ENCODE measurements around the gene JAG2. TPM values are rescaled to one million over a fixed set of nuclear protein-coding genes. Genes with fewer than 3 reads are reported as not detected.

The JAG2 gene
- total RNA-seq, 6 experiments from 2014 or later: 1.1 to 3.5 (median 1.2) TPM

DNA sequence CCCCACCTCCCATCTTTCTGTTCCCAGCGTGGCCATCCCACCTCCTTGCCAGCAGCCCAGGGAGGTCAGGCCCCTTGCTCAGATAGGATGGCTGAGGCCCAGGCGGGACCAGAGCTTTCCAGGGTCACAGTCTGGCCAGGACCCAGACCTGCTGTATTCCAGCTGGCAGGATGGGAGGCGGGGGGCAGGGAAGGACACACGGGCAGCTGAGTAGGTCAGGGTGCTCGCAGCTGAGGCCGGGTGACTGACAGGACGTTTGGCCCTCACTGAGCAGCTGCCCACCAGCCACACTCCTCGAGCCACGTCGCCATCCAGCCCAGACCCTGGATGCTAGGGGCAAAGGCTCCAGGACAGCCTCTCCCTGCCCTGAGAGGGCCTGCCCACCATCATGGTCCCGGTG, 8.5 kb upstream of the JAG2 start:
- Histone ChIP-seq H3K4me3 (no peak overlapping the region), H3K36me3 (no peaks in the 10 kb centered on the region), H3K27me3 (no peaks in the 10 kb centered on the region), H3K9me3 (no peaks in the 10 kb centered on the region), H3K27ac (no peak overlapping the region), H3K4me1 (no peaks in the 10 kb centered on the region)
- 25% methylated on average over 4 of the region's 11 CpGs for WGBS (ENCODE audit: insufficient coverage, low coverage, low lambda C conversion rate, missing lambda C conversion rate)
- DNase-seq (no peak), ATAC-seq (no peak)
- intact Hi-C loops (cut with DNase I): no loop called here
- TF ChIP-seq, protein P1, sequence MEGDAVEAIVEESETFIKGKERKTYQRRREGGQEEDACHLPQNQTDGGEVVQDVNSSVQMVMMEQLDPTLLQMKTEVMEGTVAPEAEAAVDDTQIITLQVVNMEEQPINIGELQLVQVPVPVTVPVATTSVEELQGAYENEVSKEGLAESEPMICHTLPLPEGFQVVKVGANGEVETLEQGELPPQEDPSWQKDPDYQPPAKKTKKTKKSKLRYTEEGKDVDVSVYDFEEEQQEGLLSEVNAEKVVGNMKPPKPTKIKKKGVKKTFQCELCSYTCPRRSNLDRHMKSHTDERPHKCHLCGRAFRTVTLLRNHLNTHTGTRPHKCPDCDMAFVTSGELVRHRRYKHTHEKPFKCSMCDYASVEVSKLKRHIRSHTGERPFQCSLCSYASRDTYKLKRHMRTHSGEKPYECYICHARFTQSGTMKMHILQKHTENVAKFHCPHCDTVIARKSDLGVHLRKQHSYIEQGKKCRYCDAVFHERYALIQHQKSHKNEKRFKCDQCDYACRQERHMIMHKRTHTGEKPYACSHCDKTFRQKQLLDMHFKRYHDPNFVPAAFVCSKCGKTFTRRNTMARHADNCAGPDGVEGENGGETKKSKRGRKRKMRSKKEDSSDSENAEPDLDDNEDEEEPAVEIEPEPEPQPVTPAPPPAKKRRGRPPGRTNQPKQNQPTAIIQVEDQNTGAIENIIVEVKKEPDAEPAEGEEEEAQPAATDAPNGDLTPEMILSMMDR (IDR thresholded peaks at IDR 0.05): no peak
- no peak for TF ChIP-seq POLR2A (IDR thresholded peaks at IDR 0.05)

DNA sequence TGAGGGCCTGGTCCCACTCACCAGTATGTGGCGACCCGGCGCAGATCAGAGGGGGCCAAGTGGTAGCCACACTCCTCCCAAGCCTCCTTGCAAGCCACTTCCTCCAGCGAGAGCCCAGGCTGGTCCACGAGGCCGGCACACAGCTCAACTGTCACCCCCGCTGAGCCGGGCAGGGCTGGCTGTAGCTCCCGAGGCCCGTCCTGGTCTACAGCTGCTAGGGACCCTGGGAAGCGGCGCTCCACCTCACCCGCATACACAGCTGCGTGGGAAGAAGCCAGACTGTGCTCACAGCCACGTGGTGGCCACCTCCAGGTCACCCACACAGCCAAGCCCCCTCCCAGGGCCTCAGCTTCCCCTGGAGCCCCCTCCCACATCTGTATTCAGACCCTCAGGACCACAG, 7.9 kb upstream of the JAG2 start:
- Histone ChIP-seq H3K4me1 (no peaks in the 10 kb centered on the region), H3K4me3 (no peak overlapping the region), H3K27ac (no peak overlapping the region), H3K9me3 (no peaks in the 10 kb centered on the region), H3K27me3 (no peaks in the 10 kb centered on the region), H3K36me3 (no peaks in the 10 kb centered on the region)
- intact Hi-C loops (cut with DNase I): no loop called here
- no peak for DNase-seq
- no CpG with 5 or more reads among the region's 15 CpGs for WGBS (ENCODE audit: insufficient coverage, low coverage, low lambda C conversion rate, missing lambda C conversion rate)
- TF ChIP-seq, protein P1 (IDR thresholded peaks at IDR 0.05): no peak
- no peak for TF ChIP-seq POLR2A (IDR thresholded peaks at IDR 0.05)
- ATAC-seq: no peak

- H3K9me3 ChIP-seq: no peaks in the 10 kb centered on the region
- no peak for TF ChIP-seq POLR2A (IDR thresholded peaks at IDR 0.05)
- TF ChIP-seq, protein P1 (IDR thresholded peaks at IDR 0.05): no peak
- no peaks in the 10 kb centered on the region for H3K4me1 ChIP-seq
- DNase-seq: no peak
- no peaks in the 10 kb centered on the region for H3K27me3 ChIP-seq
- ATAC-seq: peak in 3 of 4 donors; percentile 10 to 23 (median 16)
- WGBS (ENCODE audit: insufficient coverage, low coverage, low lambda C conversion rate, missing lambda C conversion rate): 50% methylated on average over 6 of the region's 32 CpGs
- no peak overlapping the region for H3K4me3 ChIP-seq
- H3K36me3 ChIP-seq: no peaks in the 10 kb centered on the region
- intact Hi-C loops (cut with DNase I): no loop called here
- no peak overlapping the region for H3K27ac ChIP-seq
Observed at GRCh38 chr14:105173901-105174894, 5.6 kb upstream of the JAG2 start.

- no peak for TF ChIP-seq POLR2A (IDR thresholded peaks at IDR 0.05)
- TF ChIP-seq, protein P1 (IDR thresholded peaks at IDR 0.05): no peak
- Histone ChIP-seq H3K4me3 (no peak overlapping the region), H3K36me3 (no peaks in the 10 kb centered on the region), H3K27me3 (no peaks in the 10 kb centered on the region), H3K27ac (no peak overlapping the region), H3K4me1 (no peaks in the 10 kb centered on the region), H3K9me3 (no peaks in the 10 kb centered on the region)
- ATAC-seq: no peak
- intact Hi-C loops (cut with DNase I): no loop called here
- DNase-seq: no peak
- 95% methylated on average over 9 of the region's 13 CpGs for WGBS (ENCODE audit: insufficient coverage, low coverage, low lambda C conversion rate, missing lambda C conversion rate)
Observed at GRCh38 chr14:105173145-105173544, 4.6 kb upstream of the JAG2 start.
